ENCODE data around the gene IL1A. TPM values are rescaled to one million over a fixed set of nuclear protein-coding genes. Genes with fewer than 3 reads are reported as not detected.

The IL1A gene
- total RNA-seq, 2 donors from 2014 or later: 0.73 to 1.0 TPM

DNA sequence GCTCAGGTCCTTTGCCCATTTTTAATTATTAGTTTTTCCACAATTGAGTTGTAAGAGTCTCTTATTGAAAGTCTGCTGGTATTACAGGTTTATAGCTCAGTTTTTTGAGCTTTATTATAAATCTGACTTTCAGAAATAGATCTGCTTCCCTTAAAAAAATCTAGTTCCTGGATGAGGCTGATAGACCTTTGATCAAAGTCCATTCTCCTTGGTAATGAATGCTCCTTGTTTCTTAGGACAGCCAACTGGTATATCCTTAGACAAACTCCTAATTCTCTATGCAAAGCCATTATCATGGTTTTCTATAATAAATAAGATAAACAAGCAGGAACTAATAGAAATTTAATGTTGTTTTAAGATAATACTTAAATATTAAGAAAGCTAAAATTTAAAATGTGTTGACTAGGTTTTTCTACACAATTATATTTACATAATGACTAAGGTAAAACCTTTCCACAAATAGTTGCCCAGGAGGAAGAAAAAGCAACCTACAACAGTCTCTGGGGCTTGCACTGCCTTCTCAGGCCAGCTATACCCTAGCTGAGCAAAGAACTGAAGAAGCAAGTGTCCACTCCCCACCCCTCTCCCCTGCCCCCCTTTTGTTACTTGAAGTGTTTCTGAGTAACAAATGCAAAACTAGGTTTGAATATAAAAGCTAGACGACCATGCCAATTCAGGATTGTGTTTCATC is 46.6 kb downstream of the IL1A start:
- no peak overlapping the region for H3K9ac ChIP-seq (ENCODE audit: extremely low read depth, low read length, poor library complexity, severe bottlenecking)
- H3K4me1 ChIP-seq (ENCODE audit: control insufficient read depth, insufficient read depth, low read length): no peaks in the 10 kb centered on the region
- no peaks in the 10 kb centered on the region for H3K27me3 Mint-ChIP-seq (ENCODE audit: insufficient read depth)
- H3K36me3 ChIP-seq (ENCODE audit: control insufficient read depth, insufficient read depth, low read length): peaks cover 52% of the 10 kb centered on the region
- H3K9me3 ChIP-seq (ENCODE audit: control insufficient read depth, low read length): no peaks in the 10 kb centered on the region
- H3K27ac ChIP-seq (ENCODE audit: low read depth, low read length): no peak overlapping the region
- no peaks in the 10 kb centered on the region for H3K27me3 ChIP-seq (ENCODE audit: control insufficient read depth, insufficient read depth, low read length, poor library complexity, severe bottlenecking)
- no peaks in the 10 kb centered on the region for H3K4me1 Mint-ChIP-seq
- peaks cover 41% of the 10 kb centered on the region for H3K36me3 Mint-ChIP-seq (ENCODE audit: low read depth)
- WGBS, 2 experiments (ENCODE audit: insufficient coverage in 1 of 2, insufficient read length in 1 of 2): 95% methylated on average over 1 of the region's 1 CpG; no CpG with 5 or more reads in 1 of the 2 experiments
- no peak overlapping the region for H3K4me3 ChIP-seq (ENCODE audit: low read length)
- no peaks in the 10 kb centered on the region for H3K9me3 Mint-ChIP-seq
- no peak for DNase-seq
- H3K4me3 Mint-ChIP-seq: no peak overlapping the region
- TF ChIP-seq CTCF (conservative IDR thresholded peaks at IDR 0.05): no peak
- H3K27ac Mint-ChIP-seq: no peak overlapping the region

DNA sequence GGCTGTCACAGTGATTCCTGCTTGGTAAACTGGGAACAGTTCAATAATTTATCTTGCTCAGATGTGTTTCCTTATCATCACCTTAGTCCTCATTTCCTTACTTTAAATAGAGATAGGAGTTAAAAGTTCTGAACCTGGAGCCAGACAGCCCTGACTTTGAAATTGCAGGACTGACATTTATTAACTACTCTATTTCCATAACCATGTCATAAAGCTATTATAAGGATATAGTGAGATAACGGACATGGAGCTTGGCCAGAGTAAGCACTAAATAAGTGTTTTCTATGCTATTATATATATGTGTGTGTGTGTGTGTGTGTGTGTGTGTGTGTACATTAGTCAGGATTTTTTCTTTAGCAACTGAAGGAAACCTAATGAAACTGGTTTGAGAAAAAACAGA is 50.4 kb downstream of the IL1A start:
- Histone ChIP-seq H3K27ac (ENCODE audit: low read depth, low read length) (no peak overlapping the region), H3K27me3 (ENCODE audit: control insufficient read depth, insufficient read depth, low read length, poor library complexity, severe bottlenecking) (no peaks in the 10 kb centered on the region), H3K9ac (ENCODE audit: extremely low read depth, low read length, poor library complexity, severe bottlenecking) (no peak overlapping the region), H3K36me3 (ENCODE audit: control insufficient read depth, insufficient read depth, low read length) (peaks cover 16% of the 10 kb centered on the region), H3K9me3 (ENCODE audit: control insufficient read depth, low read length) (no peaks in the 10 kb centered on the region), H3K4me3 (ENCODE audit: low read length) (no peak overlapping the region), H3K4me1 (ENCODE audit: control insufficient read depth, insufficient read depth, low read length) (no peaks in the 10 kb centered on the region)
- Mint-ChIP-seq H3K27ac (no peak overlapping the region), H3K36me3 (ENCODE audit: low read depth) (peaks cover 10% of the 10 kb centered on the region), H3K4me3 (no peak overlapping the region), H3K27me3 (ENCODE audit: insufficient read depth) (no peaks in the 10 kb centered on the region), H3K4me1 (peaks cover 8% of the 10 kb centered on the region), H3K9me3 (no peaks in the 10 kb centered on the region)
- DNase-seq: no peak
- no peak for TF ChIP-seq CTCF (conservative IDR thresholded peaks at IDR 0.05)
- no CpG with 5 or more reads among the region's 1 CpG for WGBS, 2 experiments (ENCODE audit: insufficient coverage in 1 of 2, insufficient read length in 1 of 2)

DNA sequence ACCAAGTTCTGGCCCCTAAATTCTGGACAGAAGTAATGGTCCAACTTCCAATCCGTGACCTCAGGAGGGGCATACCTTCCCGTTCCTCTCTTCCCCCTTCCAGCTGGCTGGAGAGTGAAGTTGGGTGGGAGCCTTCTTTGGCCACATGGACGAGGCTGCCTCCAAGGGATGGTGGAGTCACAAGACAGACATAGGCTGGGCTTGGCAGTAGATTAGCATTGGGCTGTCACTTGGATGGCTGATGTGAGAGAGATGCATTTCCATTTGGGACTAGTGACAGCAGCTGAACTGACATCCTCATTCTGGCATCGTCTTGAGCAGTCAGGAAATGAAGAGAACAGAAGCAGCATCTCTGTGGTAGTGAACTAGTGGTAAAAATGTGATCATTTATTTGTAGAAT is 50.8 kb downstream of the IL1A start:
- H3K27ac Mint-ChIP-seq: no peak overlapping the region
- H3K9me3 Mint-ChIP-seq: no peaks in the 10 kb centered on the region
- H3K9ac ChIP-seq (ENCODE audit: extremely low read depth, low read length, poor library complexity, severe bottlenecking): no peak overlapping the region
- peaks cover 12% of the 10 kb centered on the region for H3K4me1 Mint-ChIP-seq
- H3K27me3 Mint-ChIP-seq (ENCODE audit: insufficient read depth): no peaks in the 10 kb centered on the region
- H3K27me3 ChIP-seq (ENCODE audit: control insufficient read depth, insufficient read depth, low read length, poor library complexity, severe bottlenecking): no peaks in the 10 kb centered on the region
- no peak overlapping the region for H3K4me3 ChIP-seq (ENCODE audit: low read length)
- no peak overlapping the region for H3K4me3 Mint-ChIP-seq
- H3K36me3 Mint-ChIP-seq (ENCODE audit: low read depth): peaks cover 7% of the 10 kb centered on the region
- DNase-seq: no peak
- H3K27ac ChIP-seq (ENCODE audit: low read depth, low read length): no peak overlapping the region
- 89 to 98% methylated on average over 1 to 4 of the region's 4 CpGs for WGBS, 2 experiments (ENCODE audit: insufficient coverage in 1 of 2, insufficient read length in 1 of 2)
- H3K4me1 ChIP-seq (ENCODE audit: control insufficient read depth, insufficient read depth, low read length): peaks cover 3% of the 10 kb centered on the region
- no peaks in the 10 kb centered on the region for H3K9me3 ChIP-seq (ENCODE audit: control insufficient read depth, low read length)
- no peak for TF ChIP-seq CTCF (conservative IDR thresholded peaks at IDR 0.05)
- peaks cover 13% of the 10 kb centered on the region for H3K36me3 ChIP-seq (ENCODE audit: control insufficient read depth, insufficient read depth, low read length)

Data from endodermal cell (in vitro differentiated cells).